Activated T-cell treated with anti-CD3 and anti-CD28 coated beads for 1 hour (primary cell): ENCODE data around the gene MAEA.

Experiments
- DNase-seq: peaks from one replicate; pipeline ENCODE4 v3.0.0-alpha.2; 2020; ENCODE audit warnings: low read depth

Gene MAEA

GRCh38 chr4:1380368-1381151 is 90.9 kb downstream of the MAEA start:
- no peak for DNase-seq

DNA sequence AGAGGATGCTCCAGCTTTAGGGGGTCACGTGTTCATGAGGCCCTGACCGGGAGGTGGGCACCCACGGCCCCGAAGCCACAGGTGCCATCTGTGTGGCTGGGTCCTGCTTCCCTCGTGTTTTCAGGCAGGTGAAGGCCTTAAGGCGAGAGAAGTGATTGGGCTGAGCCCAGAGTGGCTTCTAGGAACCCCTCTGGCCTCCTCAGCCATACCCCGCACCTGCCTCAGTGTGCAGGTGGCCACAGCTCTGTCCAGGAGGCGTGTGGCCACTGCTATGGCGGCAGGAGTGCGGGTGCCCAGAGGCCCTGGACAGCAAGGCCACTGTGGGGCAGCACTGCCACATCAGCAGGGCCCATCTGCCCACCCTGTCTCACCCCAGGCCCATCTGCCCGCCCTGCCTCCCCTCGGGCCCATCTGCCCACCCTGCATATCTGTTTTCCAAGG is 91.5 kb downstream of the MAEA start:
- no peak for DNase-seq

DNA sequence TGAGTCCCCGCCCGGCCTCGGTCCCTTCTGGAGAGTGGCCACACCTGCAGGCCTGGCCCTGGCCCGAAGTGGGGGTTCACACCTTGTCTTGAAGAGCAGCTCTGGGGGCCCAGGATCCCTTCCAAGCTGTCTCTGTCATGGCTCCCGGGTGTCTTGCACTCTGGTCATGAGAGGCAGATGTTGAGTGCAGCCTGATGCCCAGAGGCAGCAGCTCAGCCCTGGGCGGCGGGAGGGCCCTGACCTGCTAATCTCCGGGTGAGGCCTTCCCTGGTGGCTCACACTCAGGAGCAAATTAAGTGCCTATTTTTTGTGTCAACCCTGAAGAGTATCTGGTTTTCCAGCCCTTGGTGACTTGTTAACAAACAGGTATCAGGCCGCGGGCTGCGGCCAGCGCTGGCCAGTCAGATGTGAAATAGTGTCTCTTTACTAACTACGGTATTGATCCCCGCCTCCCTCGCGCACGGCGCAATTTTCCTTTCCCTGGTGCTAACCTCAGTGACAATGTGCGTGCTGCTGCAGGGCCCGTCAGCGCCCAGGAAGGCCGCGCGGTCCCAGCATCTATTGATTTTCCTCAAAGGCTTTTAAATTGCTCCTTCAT is 92.4 kb downstream of the MAEA start:
- no peak for DNase-seq

- no peak for DNase-seq
These were observed 93.4 kb downstream of the MAEA start for GRCh38 chr4:1382776-1383727.

DNA sequence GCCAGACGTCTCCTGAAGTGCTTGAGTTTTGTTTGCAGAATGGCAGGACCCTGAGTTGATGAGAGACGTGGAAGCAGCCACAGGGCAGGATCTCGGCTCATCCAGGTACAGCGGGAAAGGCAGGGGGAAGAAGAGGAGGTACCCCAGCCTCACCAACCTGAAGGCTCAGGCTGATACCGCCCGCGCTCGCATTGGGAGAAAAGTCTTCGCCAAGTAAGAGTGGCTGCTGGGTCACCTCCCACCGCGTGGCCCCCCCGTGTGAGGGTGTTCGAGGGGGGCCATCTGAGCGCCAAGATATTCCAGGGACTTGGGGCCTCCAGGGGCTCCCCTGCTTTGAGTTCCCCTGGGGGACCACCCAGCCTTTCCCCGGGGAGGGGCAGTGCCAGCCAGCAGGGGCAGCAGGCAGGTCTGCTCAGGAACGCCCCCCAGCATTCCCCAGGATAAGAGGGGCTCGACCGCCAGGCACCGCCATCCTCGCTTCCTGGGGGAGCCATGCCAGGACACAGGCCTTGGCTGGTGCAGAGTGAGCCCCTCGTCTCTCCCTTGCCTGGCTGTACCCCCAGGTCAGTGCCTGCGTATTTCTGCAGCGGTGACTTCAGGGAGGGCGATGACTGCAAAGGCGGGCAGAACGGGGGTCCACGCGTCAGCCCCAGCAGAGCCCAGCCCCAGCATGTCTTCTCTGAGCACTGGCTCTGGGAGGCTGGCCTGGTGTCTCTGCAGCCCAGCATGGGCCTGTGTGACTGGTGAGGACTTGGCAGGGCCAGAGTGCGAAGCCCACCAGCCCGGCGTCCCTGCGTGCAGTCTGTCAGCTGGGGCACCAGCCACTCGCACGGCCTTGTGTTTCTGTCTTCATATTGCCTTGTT is 94.3 kb downstream of the MAEA start:
- DNase-seq: no peak

- DNase-seq: no peak
These were observed 95.1 kb downstream of the MAEA start for GRCh38 chr4:1384675-1385372.

DNA sequence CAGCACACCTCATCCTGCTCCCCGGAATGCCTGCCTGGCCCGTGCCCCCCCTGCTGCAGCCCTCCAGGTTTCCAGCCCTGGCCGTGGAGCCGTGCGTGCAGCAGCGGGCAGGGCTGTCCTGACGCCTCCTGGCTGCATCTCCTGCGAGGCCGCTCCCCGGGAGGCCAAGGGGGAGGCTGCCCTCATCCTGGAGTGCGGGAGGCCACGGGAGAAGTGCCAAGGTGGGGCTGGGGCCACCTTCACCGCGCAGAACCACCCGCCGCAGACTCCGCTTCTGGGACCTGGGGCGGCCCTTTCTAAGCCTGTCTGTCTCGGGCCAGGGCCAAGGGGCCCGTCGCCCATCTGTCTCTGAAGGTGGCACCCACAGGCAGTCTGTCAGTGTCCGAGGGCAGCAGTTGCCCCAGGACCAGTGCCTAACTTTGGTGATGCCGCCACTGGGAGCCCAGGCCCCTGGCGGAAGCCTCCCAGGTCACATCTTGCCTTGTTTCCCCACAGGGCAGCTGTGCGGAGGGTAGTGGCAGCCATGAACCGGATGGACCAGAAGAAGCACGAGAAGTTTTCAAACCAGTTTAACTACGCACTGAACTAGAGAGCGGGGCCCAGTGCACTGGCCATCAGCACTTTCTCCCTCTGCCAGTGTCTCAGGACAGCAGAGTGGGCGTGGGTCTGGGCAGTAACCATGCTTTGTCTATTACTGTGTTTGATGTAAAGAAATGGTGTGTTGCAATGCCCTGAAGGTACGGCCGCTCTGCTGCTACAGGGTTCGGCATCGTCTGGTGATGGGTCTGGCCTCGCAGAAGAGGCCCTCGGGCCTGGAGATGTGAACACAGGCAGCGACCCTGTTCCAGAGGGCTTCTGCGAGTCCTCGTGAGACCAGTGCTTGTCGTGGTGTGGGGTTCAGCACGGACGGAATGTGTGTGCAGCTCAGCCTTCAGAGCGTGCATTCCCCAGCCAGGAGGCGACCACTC is 96.0 kb downstream of the MAEA start:
- no peak for DNase-seq
